Astrocyte (in vitro differentiated cells and primary cell): ENCODE measurements around the gene KANSL1L. TPM values are rescaled to one million over a fixed set of nuclear protein-coding genes. Genes with fewer than 3 reads are reported as not detected.

Source experiments
- DNase-seq: peaks from one replicate; pipeline ENCODE4 v3.0.0-alpha.2; 2010; ENCODE audit warnings: low read depth
- FAIRE-seq: peaks from 2 replicates; lab custom pipeline; 2011; peaks lifted over from hg19 to GRCh38; lab: Jason Lieb, UNC
- H2AFZ ChIP-seq: 2 replicates; pipeline ENCODE4 v1.6.0; 2012; ENCODE audit warnings: low read depth, low read length, inconsistent platforms
- H3K27ac ChIP-seq: 2 replicates; pipeline ENCODE4 v1.5.1; 2011; ENCODE audit warnings: low read depth, low read length, inconsistent platforms
- H3K27me3 ChIP-seq: 2 replicates; pipeline ENCODE4 v1.6.0; 2011; ENCODE audit warnings: low read length, inconsistent platforms; ENCODE audit not compliant: insufficient read depth
- H3K36me3 ChIP-seq: 2 replicates; pipeline ENCODE4 v1.5.1; 2011; ENCODE audit warnings: low read length, inconsistent platforms; ENCODE audit not compliant: insufficient read depth
- H3K4me1 ChIP-seq: 2 replicates; pipeline ENCODE4 v1.5.1; 2011; ENCODE audit warnings: low read length, inconsistent platforms; ENCODE audit not compliant: insufficient read depth
- H3K4me2 ChIP-seq: 2 replicates; pipeline ENCODE4 v1.6.0; 2012; ENCODE audit warnings: low read length, inconsistent platforms
- H3K4me3 ChIP-seq: 2 replicates; pipeline ENCODE4 v1.5.1; 2011; ENCODE audit warnings: low read depth, mild to moderate bottlenecking, low read length, inconsistent platforms; ENCODE audit not compliant: insufficient read depth
- H3K79me2 ChIP-seq: 2 replicates; pipeline ENCODE4 v1.6.0; 2012; ENCODE audit warnings: mild to moderate bottlenecking, low read length, inconsistent platforms; ENCODE audit not compliant: insufficient read depth
- H3K9ac ChIP-seq: 2 replicates; pipeline ENCODE4 v1.6.0; 2012; ENCODE audit warnings: mild to moderate bottlenecking, low read length, inconsistent platforms
- H3K9me3 ChIP-seq: 2 replicates; pipeline ENCODE4 v1.5.1; 2012; ENCODE audit warnings: low read depth, mild to moderate bottlenecking, low read length, inconsistent platforms; ENCODE audit not compliant: insufficient read depth
- H4K20me1 ChIP-seq: 2 replicates; pipeline ENCODE4 v1.6.0; 2012; ENCODE audit warnings: low read length, inconsistent platforms; ENCODE audit not compliant: insufficient read depth
- H3K27ac Mint-ChIP-seq: one replicate; pipeline ENCODE4 v1.8.0; 2021; ENCODE audit warnings: mild to moderate bottlenecking, mixed read lengths; ENCODE audit not compliant: unreplicated experiment
- H3K27me3 Mint-ChIP-seq: one replicate; pipeline ENCODE4 v1.8.0; 2021; ENCODE audit warnings: low read depth, mixed read lengths; ENCODE audit not compliant: unreplicated experiment
- H3K36me3 Mint-ChIP-seq: one replicate; pipeline ENCODE4 v1.8.0; 2021; ENCODE audit warnings: low read depth, mixed read lengths; ENCODE audit not compliant: unreplicated experiment
- H3K4me1 Mint-ChIP-seq: one replicate; pipeline ENCODE4 v1.8.0; 2021; ENCODE audit warnings: low read depth, mixed read lengths; ENCODE audit not compliant: unreplicated experiment
- H3K4me3 Mint-ChIP-seq: one replicate; pipeline ENCODE4 v1.8.0; 2021; ENCODE audit warnings: mild to moderate bottlenecking, moderate library complexity, mixed read lengths; ENCODE audit not compliant: unreplicated experiment
- H3K9me3 Mint-ChIP-seq: one replicate; pipeline ENCODE4 v1.8.0; 2021; ENCODE audit warnings: mild to moderate bottlenecking, mixed read lengths; ENCODE audit not compliant: unreplicated experiment
- EZH2 ChIP-seq: IDR thresholded peaks from 2 replicates; pipeline ENCODE4 v1.6.1; 2012; ENCODE audit warnings: mild to moderate bottlenecking, low read length, inconsistent platforms; ENCODE audit not compliant: insufficient read depth
- total RNA-seq: library from RNA; stranded (reverse); gene quantifications from 2 replicates; pipeline ENCODE4 v1.2.1, GENCODE V29; 2021
- TF ChIP-seq, protein P1 (sequence below): IDR thresholded peaks from 2 replicates; pipeline ENCODE4 v1.5.1; 2011; ENCODE audit warnings: low read depth, mild to moderate bottlenecking, inconsistent platforms, low read length, moderate library complexity; ENCODE audit not compliant: insufficient read depth

Gene KANSL1L
- total RNA-seq, 1 donor from 2014 or later: 7.5 TPM

DNA sequence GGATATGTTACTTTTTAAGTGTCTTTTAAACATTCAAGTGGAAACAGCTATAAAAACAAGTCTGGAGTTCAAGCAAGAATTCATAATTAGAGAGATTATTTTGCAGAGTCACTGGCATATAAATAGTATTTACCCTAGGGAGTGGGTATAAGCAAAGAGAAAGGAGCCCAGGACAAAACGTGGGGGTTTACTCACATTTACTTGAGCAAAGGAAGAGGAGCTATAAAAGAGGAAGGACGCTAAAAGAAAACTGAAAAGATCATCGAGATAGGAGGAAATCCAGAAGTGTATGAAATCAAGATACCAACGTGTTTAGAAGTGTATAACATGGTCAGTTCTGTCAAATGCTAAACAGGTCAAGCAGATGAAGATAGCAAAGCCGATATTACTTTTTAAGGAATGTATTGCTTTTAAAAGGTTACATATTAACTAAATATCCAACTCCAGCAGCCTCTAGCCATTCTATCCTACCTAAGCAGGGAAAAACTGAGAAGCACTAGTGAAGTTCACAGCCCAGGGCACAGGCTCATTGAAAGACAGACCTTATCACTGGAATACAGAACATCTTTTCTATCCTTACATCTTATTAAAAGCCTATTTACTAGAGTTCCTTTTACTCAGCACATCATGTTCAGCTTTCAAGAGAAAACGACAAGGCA lies 8.6 kb downstream of the KANSL1L start:
- FAIRE-seq: no peak
- H3K27ac Mint-ChIP-seq: no peak overlapping the region

GRCh38 chr2:210159059-210159458 lies 12.2 kb downstream of the KANSL1L start:
- DNase-seq (no peak), FAIRE-seq (no peak)
- peaks cover 5% of the 10 kb centered on the region for H3K4me1 Mint-ChIP-seq
- H3K27me3 ChIP-seq: no peaks in the 10 kb centered on the region
- H3K4me1 ChIP-seq: no peaks in the 10 kb centered on the region
- no peaks in the 10 kb centered on the region for H3K9me3 ChIP-seq
- H3K4me3 Mint-ChIP-seq: no peak overlapping the region
- no peak overlapping the region for H3K9ac ChIP-seq
- no peak overlapping the region for H3K27ac ChIP-seq
- no peaks in the 10 kb centered on the region for H3K9me3 Mint-ChIP-seq
- no peak overlapping the region for H3K4me3 ChIP-seq
- H2AFZ ChIP-seq: no peak overlapping the region
- no peaks in the 10 kb centered on the region for H3K27me3 Mint-ChIP-seq
- H3K36me3 ChIP-seq: no peaks in the 10 kb centered on the region
- H3K4me2 ChIP-seq: no peak overlapping the region
- no peaks in the 10 kb centered on the region for H3K36me3 Mint-ChIP-seq
- peaks cover 24% of the 10 kb centered on the region for H3K79me2 ChIP-seq
- H3K27ac Mint-ChIP-seq: no peak overlapping the region
- peaks cover 15% of the 10 kb centered on the region for H4K20me1 ChIP-seq
- TF ChIP-seq, protein P1, sequence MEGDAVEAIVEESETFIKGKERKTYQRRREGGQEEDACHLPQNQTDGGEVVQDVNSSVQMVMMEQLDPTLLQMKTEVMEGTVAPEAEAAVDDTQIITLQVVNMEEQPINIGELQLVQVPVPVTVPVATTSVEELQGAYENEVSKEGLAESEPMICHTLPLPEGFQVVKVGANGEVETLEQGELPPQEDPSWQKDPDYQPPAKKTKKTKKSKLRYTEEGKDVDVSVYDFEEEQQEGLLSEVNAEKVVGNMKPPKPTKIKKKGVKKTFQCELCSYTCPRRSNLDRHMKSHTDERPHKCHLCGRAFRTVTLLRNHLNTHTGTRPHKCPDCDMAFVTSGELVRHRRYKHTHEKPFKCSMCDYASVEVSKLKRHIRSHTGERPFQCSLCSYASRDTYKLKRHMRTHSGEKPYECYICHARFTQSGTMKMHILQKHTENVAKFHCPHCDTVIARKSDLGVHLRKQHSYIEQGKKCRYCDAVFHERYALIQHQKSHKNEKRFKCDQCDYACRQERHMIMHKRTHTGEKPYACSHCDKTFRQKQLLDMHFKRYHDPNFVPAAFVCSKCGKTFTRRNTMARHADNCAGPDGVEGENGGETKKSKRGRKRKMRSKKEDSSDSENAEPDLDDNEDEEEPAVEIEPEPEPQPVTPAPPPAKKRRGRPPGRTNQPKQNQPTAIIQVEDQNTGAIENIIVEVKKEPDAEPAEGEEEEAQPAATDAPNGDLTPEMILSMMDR: no peak
- no peak for TF ChIP-seq EZH2

More for the DNA sequence above, 8.6 kb downstream of the KANSL1L start:
- Histone ChIP-seq H3K4me1 (peaks cover 4% of the 10 kb centered on the region), H3K4me3 (no peak overlapping the region), H3K27me3 (no peaks in the 10 kb centered on the region), H3K4me2 (no peak overlapping the region), H3K36me3 (no peaks in the 10 kb centered on the region), H3K79me2 (peaks cover 45% of the 10 kb centered on the region), H3K27ac (no peak overlapping the region), H4K20me1 (peaks cover 15% of the 10 kb centered on the region), H2AFZ (no peak overlapping the region), H3K9me3 (no peaks in the 10 kb centered on the region), H3K9ac (no peak overlapping the region)
- DNase-seq: no peak
- Mint-ChIP-seq H3K9me3 (no peaks in the 10 kb centered on the region), H3K36me3 (no peaks in the 10 kb centered on the region), H3K27me3 (no peaks in the 10 kb centered on the region), H3K4me3 (no peak overlapping the region), H3K4me1 (peaks cover 9% of the 10 kb centered on the region)
- TF ChIP-seq, protein P1: no peak

DNA sequence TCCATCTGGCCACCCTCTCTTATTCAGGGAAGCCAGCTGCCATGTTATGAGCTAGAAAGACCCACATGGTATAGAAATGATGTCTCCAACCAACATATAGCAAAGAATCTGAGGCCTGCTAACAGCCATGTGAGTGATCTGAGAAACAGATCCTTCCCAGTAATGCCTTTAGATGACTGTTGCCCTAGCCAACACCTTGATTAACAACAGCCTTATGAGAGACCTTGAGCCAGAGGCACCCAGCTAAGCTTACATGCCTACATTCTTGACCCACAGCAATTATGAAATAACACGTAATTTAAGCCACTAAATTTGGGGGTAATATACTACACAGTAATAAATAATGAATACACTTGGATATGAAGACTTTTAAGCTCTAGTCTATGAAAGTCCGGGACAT lies 13.0 kb downstream of the KANSL1L start:
- TF ChIP-seq EZH2: no peak
- TF ChIP-seq, protein P1: no peak
- H3K79me2 ChIP-seq: peaks cover 19% of the 10 kb centered on the region
- H3K9ac ChIP-seq: no peak overlapping the region
- FAIRE-seq (no peak), DNase-seq (no peak)
- no peaks in the 10 kb centered on the region for H3K9me3 ChIP-seq
- H3K4me3 ChIP-seq: no peak overlapping the region
- no peak overlapping the region for H3K27ac ChIP-seq
- no peaks in the 10 kb centered on the region for H3K27me3 ChIP-seq
- no peaks in the 10 kb centered on the region for H3K4me1 ChIP-seq
- no peaks in the 10 kb centered on the region for H3K36me3 Mint-ChIP-seq
- no peaks in the 10 kb centered on the region for H3K27me3 Mint-ChIP-seq
- no peak overlapping the region for H3K4me2 ChIP-seq
- H4K20me1 ChIP-seq: peaks cover 14% of the 10 kb centered on the region
- no peaks in the 10 kb centered on the region for H3K36me3 ChIP-seq
- H3K4me3 Mint-ChIP-seq: no peak overlapping the region
- peaks cover 4% of the 10 kb centered on the region for H3K4me1 Mint-ChIP-seq
- H3K27ac Mint-ChIP-seq: no peak overlapping the region
- H2AFZ ChIP-seq: no peak overlapping the region
- no peaks in the 10 kb centered on the region for H3K9me3 Mint-ChIP-seq
